C4-2B (cell line): Measurements from ENCODE around the gene SLC6A19.

Experiments
- CTCF ChIP-seq: fragments of 450-650 bp; conservative IDR thresholded peaks from 2 replicates; pipeline ENCODE4 v1.5.1; 2017; ENCODE audit warnings: mild to moderate bottlenecking
- ZFX ChIP-seq: fragments of 450-650 bp; IDR thresholded peaks from 2 replicates; pipeline ENCODE4 v1.6.1; 2017

GRCh38 chr5:1163366-1163765 lies 38.0 kb upstream of the SLC6A19 start:
- TF ChIP-seq CTCF = no peak
- TF ChIP-seq ZFX = no peak
